HT1080 (cell line): Measurements from ENCODE around the gene PRSS21. TPM values are rescaled to one million over a fixed set of nuclear protein-coding genes. Genes with fewer than 3 reads are reported as not detected.

Experiments used
- DNase-seq: peaks from one replicate; pipeline ENCODE4 v3.0.0-alpha.2; 2015; ENCODE audit warnings: low read depth
- total RNA-seq: library from RNA; depleted of rRNA; stranded (reverse); fragments of >200 nt; shearing (Covaris generic); gene quantifications from 2 replicates; pipeline ENCODE4 v1.2.3, GENCODE V29; 2014

The PRSS21 gene
- total RNA-seq, 1 experiment from 2014 or later = not detected

DNA sequence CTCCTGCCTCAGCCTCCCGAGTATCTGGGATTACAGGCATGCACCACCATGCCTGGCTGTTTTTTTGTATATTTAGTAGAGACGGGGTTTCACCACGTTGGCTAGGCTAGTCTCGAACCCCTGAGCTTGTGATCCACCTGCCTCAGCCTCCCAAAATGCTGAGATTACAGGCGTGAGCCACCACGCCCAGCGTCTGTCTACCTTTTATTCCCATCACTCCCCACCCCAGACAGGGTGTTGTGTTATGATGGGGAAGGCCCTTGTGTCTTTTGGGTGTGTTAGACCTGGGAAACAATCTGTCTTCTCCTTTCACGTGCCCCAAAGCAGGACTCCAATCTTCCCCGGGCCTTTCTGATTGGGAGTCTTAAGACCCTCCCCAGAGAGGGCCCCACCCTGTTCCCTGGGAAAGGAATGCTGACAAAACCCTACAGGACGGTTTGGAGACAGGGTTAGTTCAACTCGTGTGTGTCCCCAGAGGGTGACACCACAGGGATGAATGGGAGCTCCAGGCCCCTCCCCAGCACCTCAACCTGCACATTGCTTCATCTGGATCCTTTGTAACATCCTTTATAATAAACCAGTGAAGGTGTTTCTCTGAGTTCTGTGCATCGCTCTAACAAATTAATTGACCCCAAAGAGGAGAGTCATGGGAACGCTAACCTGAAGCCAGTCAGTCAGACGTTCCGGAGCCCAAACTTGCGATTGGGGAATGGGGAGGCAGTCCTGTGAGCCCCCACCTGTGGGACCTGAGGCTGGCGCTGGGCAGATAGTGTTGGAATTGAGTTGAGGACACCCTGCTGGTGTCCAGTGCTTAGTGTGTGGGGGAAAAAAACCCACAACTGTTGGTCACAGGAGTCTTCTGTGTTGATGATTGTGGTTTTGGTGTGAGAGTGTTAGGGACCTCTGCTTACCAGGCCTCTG, 36.8 kb upstream of the PRSS21 start:
- no peak for DNase-seq

DNA sequence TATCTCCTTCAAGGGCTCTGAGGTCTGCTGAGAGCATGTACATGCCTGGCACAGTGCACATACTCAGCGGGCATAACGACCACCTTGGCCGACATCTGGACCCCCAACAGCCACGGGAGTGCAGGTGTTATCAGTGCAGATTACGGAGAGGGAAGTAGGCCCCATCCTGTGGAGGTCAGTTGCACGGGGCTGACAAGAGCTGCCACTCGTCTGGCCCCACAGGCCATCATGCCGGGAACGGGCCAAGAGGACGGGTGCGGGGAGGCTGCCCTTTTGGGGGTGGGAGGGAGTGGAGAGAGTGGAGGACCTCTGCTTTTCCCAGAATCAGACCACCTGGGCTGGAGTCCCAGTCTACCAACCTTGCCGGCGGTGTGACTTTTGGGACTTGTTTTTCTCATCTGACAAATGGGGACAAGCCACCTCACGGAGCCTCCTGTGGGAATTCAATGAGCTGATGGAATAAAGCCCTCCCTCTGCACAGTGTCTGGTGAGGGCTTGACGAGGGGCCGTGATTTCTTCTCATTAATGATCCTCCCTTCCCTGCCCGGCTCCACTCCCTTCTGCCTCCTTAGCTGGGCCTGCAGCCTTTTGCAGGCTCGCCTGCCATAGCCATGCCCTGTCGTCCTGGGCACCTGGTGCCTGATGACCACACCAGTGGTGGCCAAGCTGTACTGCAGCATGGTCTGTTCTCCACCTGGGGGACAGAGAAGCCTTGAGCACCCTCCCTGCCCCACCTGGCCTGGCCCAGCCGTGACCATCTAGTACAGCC, 34.3 kb upstream of the PRSS21 start:
- DNase-seq = no peak

DNA sequence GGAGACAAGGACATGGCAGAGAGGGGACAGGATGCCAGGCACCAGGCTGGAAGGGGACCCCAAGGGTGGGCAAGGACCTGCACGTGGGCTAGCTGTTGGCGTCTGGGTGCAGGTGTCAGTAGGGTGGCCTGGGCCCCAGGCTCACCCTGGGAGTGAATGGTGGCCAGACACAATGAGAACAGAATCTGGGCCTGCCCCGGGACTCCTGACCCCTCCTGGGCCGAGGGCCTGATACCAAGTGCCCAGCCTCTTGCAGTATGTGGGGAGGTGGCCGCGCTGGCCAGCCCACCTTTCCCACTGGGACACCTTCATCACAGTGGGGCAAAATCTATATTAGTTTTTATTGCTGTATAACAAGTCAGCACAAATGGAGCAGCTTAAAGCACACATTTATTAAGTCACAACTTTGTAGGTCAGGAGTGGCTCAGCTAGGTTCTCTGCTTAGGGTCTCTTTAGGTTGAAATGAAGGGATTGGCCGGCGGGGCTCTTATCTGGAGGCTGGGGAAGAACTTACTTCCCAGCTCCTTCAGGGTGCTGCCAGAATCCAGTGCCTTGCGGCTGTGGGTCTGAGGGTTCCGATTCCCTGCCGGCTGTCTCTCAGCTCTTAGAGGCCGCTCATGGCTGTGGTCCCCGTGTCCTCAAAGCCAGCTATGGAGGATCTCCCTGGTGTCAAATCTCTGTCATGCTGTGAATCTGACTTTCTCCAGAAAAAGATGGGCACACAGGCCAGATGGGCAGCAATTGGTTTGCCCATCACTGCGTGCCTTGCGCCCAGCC, 33.3 kb upstream of the PRSS21 start:
- no peak for DNase-seq

DNA sequence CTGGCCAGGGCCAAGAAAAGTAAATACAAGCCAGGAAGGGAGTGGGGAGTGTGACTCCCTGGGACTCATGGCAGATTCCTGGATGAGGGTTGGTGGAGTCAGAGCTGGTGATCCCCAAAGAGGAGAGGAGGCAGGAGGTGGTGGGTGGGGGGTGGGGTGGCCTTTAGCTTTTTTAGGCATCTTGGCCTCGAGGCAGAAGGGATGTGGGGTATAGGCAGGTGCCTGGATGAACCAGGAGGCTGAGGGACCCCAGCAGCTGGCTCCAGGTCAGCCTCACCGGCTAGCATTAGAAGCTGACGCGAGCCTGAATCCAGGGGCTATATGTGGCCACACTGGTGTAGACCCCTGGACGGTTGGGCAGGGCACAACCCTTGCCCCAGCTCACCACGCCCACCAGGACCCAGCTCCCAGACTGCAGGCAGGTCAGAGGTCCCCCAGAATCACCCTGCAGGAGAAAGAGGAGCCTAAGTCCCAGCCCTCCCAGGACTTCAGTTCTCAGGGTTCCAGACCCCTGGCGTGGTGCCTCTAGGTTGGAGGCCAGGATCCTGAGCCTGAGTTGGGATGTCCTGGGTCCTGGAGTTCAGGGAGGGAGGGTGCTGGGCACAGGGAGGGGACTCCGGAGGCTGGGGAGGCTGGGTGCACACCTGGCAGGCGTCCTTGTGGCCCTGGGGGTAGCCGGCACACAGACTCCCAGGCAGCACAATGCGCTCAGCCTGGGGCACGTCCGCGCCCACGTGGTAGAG, 32.5 kb upstream of the PRSS21 start:
- DNase-seq = no peak

DNA sequence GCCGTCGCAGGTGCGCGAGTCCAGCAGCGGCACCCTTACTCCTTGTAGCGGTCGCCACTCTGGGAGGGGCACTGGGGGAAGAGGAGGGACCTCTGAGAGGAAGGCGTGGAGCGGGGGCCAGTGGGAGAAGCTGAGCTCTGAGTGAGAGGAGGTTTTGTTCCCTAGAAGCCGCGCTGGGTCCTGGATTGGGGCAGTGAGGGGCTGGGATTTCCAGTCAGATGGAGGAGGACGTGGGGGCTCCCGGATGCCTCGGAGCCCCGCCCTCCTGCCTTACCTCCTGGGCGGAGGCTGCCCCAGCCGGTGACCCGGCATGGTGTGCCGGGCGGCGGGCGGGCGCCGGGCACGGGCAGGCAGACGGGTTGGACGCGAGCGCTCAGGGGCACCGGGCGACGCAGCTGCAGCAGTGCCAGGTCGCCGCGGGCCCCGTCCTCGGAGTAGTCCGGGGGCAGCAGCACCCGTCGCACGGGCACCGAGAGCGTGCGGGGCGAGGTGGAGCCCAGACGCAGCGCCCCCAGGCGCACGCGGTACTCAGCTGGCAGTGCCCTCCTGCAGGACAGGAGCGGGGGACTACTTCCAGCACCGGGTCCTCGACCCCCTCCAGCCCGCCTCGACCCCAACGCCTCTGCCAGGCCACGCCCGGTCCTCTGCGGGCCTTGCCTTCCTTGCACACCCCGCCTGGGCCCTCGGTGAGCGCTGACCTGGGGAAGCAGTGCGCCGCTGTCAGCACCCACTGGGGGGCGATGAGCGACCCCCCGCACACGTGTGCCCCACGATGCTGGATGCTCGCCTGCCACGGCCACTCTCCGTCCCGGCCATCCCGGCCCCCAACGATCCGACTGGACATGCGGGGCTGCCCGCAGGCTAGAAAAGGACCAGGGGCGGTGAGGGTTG, 31.7 kb upstream of the PRSS21 start:
- no peak for DNase-seq

DNA sequence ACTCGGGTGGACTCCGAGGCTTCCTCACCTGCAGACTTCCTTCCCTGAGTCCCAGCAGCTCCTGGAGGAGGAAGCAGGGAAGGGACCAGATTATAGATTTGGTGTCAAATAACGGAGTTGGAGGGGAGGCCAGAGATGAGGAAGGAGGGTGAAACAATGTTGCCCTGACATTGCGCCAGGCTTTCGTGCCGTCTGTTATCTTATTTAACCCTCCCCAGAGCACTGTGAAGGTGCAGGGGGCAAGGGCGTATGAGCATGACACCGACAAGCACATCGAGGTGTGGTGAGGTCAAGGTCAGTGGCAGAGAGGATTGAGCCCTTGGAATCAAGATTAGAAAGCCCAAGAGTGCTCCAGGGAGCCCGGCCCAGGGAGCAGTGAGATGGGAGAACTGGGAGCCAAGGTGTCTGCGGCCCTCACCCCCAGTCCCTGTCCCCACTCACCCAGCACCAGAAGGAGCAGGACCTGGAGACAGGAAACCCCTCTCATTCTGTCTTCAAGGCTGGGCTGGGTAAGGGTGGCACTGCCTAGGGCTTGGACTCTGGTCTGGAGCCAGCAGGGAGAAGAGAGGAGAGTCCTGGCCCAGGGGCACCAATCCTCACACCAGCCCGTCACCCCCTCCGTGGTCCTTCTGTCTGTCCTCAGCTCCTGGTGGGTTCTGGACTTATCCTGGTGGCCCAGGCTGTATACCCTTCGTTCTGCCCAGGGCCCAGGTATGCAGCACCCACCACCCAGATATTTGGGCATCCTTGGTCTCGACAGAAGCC, 30.8 kb upstream of the PRSS21 start:
- DNase-seq = no peak

DNA sequence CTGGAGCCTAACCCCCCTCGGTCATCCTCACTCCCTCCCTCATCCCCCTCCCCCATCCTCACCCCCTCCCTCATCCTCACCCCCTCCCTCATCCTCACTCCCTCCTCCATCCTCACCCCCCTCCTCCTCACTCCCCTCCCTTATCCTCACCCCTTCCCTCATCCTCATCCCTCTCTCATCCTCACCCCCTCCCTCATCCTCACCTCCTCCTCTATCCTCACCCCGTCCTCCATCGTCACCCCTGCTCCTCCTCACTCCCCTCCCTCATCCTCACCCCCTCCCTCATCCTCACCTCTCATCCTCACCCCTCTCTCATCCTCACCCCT, 30.2 kb upstream of the PRSS21 start:
- DNase-seq = no peak

DNA sequence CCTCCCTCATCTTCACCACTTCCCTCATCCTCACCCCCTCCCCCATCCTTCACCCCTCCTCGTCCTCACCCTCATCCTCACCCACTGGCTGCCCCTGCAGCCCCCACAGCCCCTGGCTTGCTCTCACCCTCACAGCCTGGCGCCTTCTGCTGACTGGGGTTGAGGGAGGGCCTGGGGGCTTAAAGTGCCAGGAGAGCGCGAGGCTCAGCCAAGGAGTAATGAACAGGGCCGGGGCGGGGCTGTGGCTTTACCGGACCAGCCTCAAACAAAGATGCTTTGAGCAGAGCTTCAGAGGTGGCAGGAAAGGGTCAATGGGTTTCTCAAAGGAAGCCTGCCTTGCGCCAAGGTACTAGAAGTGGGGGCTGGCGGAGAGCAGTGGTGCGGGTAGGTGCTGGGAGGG, 29.6 kb upstream of the PRSS21 start, which contains the start of gene PRSS33:
Gene PRSS33 (minus strand): TSS at position 155 of the 400 bp plus-strand sequence. CDS start 1,013 bp downstream, outside the sequence.
- DNase-seq = no peak

DNA sequence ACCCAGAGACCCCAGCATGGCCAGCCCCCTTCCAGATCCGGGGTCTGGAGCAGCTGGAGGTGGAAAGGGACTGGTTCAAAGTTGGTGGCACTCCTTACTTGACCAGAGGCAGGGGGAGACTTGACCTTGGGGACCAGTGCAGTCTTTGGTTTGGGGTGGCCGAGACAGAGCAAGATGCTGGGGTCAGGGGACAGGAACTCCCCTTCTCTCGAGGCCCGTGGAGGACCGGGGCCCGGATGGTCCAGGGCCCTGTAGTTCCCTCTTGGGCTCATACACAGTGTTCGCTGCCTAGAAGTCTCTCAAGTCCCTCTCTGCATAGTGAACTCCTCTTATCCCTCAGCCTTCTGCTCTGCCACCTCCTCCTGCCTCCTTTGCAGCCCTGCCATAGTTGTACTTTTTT, 29.1 kb upstream of the PRSS21 start:
- DNase-seq = no peak

DNA sequence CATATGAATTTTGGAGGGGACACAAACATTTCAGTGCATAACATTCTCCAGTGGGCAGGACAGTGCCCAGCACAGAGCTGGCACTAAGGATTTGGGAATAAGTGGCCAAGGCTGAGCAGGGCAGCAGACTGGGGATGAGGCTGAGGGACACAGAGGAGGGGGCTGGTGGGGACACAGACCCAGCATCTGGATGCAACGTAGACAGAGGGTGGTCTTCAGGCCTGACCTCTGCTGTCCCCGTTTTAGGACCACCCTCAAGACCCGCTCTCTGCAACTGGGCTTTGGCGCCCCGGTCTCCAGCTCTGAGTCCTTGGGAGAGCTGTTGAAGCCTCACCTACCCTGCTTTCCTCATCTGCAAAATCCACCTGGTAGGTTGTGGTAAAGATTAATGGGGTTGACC, 26.4 kb upstream of the PRSS21 start:
- no peak for DNase-seq

DNA sequence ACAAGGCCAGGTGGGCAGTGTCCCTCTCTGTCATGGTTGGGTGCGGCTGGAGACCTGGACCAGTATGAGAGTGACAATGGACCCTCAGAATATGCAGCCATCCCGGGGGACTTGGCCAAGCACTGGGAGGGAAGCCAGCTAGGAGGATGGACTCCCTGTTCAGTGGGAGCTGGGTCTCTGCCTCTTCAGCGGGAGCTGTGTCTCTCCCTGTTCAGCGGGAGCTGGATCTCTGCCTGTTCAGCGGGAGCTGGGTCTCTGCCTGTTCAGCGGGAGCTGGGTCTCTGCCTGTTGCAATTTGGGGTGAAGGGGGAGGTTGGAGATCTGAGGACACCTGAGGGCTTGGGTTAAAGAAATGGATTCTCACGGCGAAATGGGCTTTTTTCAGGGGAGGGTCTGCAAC, 25.9 kb upstream of the PRSS21 start:
- no peak for DNase-seq

DNA sequence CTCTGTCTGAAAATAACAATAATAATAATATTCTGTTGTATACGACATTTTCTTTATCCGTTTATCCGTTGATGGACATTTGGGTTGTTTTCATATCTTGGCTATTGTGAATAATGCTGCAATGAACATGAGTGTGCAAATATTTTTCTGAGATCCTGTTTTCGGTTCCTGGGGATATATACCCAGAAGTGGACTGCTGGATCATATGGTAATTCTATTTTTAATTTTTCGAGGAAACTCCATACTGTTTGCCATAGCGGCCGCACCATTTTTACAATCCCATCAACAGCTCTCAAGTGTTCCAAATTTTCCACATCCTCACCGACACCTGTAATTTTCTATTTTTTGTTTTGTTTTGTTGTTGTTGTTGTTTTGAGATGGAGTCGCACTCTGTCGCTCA, 24.1 kb upstream of the PRSS21 start:
- DNase-seq = no peak

DNA sequence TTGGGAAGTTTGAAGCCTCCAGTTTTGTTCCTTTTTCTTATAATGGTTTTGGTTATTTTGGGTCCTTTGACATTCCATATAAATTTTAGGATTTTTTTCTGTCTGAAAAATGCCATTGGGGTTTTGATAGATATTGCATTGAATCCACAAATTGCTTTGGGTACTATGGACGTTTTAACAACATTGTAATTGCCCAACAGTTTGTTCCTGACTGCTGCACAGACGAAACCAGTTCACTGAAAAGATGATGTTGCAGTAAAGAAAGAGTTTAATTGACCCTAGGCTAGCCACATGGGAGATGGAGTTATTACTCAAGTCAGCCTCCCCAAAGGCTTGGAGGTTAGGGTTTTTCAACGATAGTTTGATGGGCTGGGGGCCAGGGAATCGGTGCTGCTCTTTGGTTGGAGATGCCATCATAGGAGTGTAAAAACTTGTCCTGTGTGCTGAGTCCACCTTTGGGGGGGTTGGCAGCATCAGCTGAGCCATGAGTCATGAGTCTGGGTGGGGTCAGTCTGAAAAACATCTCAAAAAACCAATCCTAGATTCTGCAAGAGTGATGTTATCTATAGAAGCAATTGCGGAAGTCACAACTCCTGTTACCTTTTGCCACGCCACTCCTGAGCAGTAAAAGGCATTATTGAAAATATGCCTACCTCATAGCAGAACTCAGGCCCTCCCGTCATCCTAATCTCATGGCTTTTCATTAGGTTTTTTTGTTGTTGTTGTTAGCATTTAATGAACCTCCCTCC, 21.5 kb upstream of the PRSS21 start:
- DNase-seq = peak; percentile 32

DNA sequence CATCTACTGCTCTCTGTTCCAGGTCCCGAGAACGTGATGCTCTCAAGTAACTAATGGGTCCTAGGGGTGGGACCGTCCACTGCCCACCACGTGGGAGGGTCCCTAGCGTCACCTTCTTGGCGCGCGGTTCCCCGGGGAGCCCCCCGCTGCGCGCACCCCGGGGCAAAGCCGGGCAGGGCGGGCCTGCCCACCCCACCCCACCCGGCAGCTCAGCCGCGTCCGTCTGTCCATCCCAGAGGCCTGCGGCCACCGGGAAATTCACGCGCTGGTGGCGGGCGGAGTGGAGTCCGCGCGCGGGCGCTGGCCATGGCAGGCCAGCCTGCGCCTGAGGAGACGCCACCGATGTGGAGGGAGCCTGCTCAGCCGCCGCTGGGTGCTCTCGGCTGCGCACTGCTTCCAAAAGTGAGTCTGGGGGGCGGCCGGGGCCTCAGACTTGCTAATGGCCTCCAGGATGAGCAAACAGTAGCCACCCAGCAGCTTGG, 18.3 kb upstream of the PRSS21 start:
- DNase-seq = no peak

DNA sequence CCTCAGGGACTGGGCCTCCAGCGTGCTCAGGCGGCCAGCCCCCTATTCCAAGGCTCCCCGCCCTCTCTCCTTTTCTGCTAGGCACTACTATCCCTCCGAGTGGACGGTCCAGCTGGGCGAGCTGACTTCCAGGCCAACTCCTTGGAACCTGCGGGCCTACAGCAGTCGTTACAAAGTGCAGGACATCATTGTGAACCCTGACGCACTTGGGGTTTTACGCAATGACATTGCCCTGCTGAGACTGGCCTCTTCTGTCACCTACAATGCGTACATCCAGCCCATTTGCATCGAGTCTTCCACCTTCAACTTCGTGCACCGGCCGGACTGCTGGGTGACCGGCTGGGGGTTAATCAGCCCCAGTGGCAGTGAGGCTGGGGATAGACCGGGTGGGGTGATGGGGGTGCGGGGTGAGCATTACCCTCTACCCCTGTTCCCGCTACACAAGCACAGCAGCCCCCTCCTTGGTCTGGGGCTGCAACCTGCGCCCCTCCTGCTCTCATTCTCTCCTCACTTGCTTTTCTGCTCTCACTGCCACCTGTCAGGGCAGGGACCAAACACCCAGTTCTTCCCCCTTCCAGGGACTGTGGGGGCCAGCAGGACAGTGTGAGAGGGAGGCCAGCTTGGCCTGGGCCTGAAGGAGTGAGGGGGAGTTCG, 17.7 kb upstream of the PRSS21 start:
- no peak for DNase-seq

DNA sequence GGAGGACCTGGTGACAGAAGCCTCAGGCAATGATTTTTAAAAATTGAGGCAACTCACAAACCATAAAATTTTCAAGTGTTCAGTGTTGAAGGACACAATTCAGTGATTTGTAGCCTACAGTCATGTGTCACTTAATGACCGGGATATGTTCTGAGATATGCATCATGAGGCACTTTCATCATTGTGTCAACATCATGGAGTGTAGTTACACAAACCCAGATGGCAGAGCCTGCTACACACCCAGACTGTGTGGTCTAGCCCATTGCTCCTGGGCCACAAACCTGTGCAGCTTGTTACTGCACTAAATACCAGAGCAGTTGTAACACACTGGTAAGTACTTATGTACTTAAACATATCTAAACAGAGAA, 17.2 kb upstream of the PRSS21 start:
- DNase-seq = no peak

DNA sequence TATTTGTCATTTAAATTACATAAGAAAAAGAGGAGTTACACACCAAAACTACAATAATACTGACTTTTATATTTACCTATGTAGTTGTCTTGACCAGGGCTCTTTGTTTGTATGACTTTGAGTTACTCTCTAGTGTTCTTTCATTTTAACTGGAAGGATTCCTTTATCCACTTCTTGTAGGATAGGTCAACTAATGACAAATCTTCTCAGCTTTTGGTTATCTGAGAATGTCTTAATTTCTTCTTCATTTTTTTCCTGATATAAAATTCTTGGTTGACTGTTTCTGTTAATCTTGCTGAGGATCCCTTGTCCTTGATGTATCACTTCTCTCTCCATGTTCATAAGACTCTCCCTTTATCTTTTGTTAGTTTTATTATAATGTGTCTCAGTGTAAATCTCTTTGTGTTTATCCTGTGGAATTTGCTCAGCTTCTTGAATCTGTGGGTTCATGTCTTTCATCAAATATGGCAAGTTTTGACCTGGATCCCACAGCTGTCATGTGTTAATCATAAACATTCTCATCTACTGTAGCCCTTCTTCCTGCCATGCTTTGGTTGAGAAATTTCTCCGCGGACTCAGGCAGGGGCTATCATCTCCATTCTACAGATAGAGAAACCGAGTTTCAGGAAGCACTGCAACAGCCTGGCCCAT, 13.4 kb upstream of the PRSS21 start:
- DNase-seq = no peak
